K562 (cell line): ENCODE data around the gene VPS37D. TPM values are rescaled to one million over a fixed set of nuclear protein-coding genes. Genes with fewer than 3 reads are reported as not detected.

ENCODE experiments used
- ATAC-seq: fragments of 200-7000 bp; cut with Tn5 transposase; 3 replicates; pipeline ENCODE4 v1.9.1; 2020; ENCODE audit warnings: moderate library complexity
- BruUV-seq: library from RNA; stranded (reverse); fragments of 400-500 nt; replicated peaks from 2 replicates; lab custom pipeline; 2021; lab: Mats Ljungman, UMichigan
- CTCF ChIA-PET: fragments of 300-600 bp; formaldehyde crosslinking; extraction: SDS; loops from one replicate; lab custom pipeline; 2021; ENCODE audit warnings: low intra/inter-chr PET ratio; lab: Yijun Ruan, JAX
- POLR2A ChIA-PET: fragments of 300-600, 350-650 bp; sonication (Branson Sonifier 250); formaldehyde crosslinking; extraction: SDS; loops from one replicate; lab custom pipeline; 2021; ENCODE audit warnings: antibody characterized with exemption, inconsistent platforms; lab: Yijun Ruan, JAX
- DNase-seq, 4 experiments: peaks; one replicate each; pipeline versions ENCODE4 v3.0.0 to v3.0.0-alpha.2; 2011 to 2018; ENCODE audit warnings: low spot score in 3 of 4, mixed read lengths in 3 of 4; ENCODE audit errors: extremely low read depth in 1 of 4
- FAIRE-seq: peaks from 2 replicates; lab custom pipeline; 2011; peaks lifted over from hg19 to GRCh38; lab: Jason Lieb, UNC
- H2AFZ ChIP-seq: 2 replicates; pipeline ENCODE4 v1.6.0; 2011; ENCODE audit warnings: low read depth, low read length, control low read depth, inconsistent platforms
- H3K27ac ChIP-seq: fragments of 200-600 bp; 3 replicates; pipeline ENCODE4 v1.8.0; 2011; ENCODE audit warnings: low read depth, mild to moderate bottlenecking, control low read depth, inconsistent platforms, low read length, moderate library complexity, mixed read lengths; ENCODE audit errors: extremely low read depth
- H3K27me3 ChIP-seq, 2 experiments: fragments of 300-600 bp in 1 of 2; 2 replicates in 1 of 2; 3 replicates in 1 of 2; pipeline versions ENCODE4 v1.6.0 to v1.8.0; 2011; ENCODE audit warnings: inconsistent platforms in 2 of 2, low read length in 2 of 2, mild to moderate bottlenecking in 1 of 2, mixed read lengths in 1 of 2, moderate library complexity in 1 of 2; ENCODE audit not compliant: control insufficient read depth in 2 of 2, insufficient read depth in 2 of 2
- H3K36me3 ChIP-seq: fragments of 300-600 bp; 3 replicates; pipeline ENCODE4 v1.8.0; 2011; ENCODE audit warnings: mild to moderate bottlenecking, low read length, inconsistent platforms; ENCODE audit not compliant: control insufficient read depth, insufficient read depth
- H3K4me1 ChIP-seq, 2 experiments: fragments of 200-600 bp in 1 of 2; replicated peaks in 1 of 2; 2 replicates in 1 of 2; 3 replicates in 1 of 2; pipeline versions ENCODE4 v1.5.1 to v1.8.0; 2011; ENCODE audit warnings: inconsistent platforms in 2 of 2, low read length in 2 of 2, mild to moderate bottlenecking in 1 of 2, mixed read lengths in 1 of 2, moderate library complexity in 1 of 2; ENCODE audit not compliant: control insufficient read depth in 2 of 2, insufficient read depth in 2 of 2
- H3K4me2 ChIP-seq: 2 replicates; pipeline ENCODE4 v1.6.1; 2011; ENCODE audit warnings: low read length, control low read depth, inconsistent platforms, mixed read lengths; ENCODE audit not compliant: insufficient read depth
- H3K4me3 ChIP-seq: fragments of 200-600 bp; sonication (generic), shearing (Covaris generic); 2 replicates; pipeline ENCODE4 v1.5.1; 2016; ENCODE audit warnings: control low read depth, inconsistent platforms
- H3K79me2 ChIP-seq: fragments of 200-600 bp; 3 replicates; pipeline ENCODE4 v1.8.0; 2011; ENCODE audit warnings: low read length, inconsistent platforms; ENCODE audit not compliant: control insufficient read depth, insufficient read depth
- H3K9ac ChIP-seq, 2 experiments: 2 replicates each; pipeline versions ENCODE4 v1.6.0 to v1.6.1; 2011; ENCODE audit warnings: low read depth in 2 of 2, low read length in 2 of 2, control low read depth in 1 of 2, inconsistent platforms in 1 of 2, mild to moderate bottlenecking in 1 of 2, mixed read lengths in 1 of 2; ENCODE audit not compliant: insufficient read depth in 1 of 2
- H3K9me1 ChIP-seq: one replicate; pipeline ENCODE4 v1.6.0; 2011; ENCODE audit warnings: inconsistent platforms, mild to moderate bottlenecking, low read length, moderate library complexity; ENCODE audit not compliant: control insufficient read depth, insufficient read depth
- H3K9me3 ChIP-seq: replicated peaks from 2 replicates; pipeline ENCODE4 v1.5.1; 2011; ENCODE audit warnings: low read depth, low read length, inconsistent platforms; ENCODE audit not compliant: control insufficient read depth, insufficient read depth
- H4K20me1 ChIP-seq: replicated peaks from 2 replicates; pipeline ENCODE4 v1.6.1; 2011; ENCODE audit warnings: low read length, inconsistent platforms, mixed read lengths; ENCODE audit not compliant: control insufficient read depth, insufficient read depth
- ASH1L ChIP-seq: fragments of 450-650 bp; IDR thresholded peaks from 2 replicates; pipeline ENCODE4 v1.6.1; 2018; ENCODE audit warnings: borderline replicate concordance, mild to moderate bottlenecking, low read depth; ENCODE audit not compliant: partially characterized antibody
- CHD2 ChIP-seq: IDR thresholded peaks from 2 replicates; pipeline ENCODE4 v1.6.1; 2011; ENCODE audit warnings: low read depth, low read length
- E4F1 ChIP-seq: fragments of 250-450 bp; sonication (Bioruptor Pico); IDR thresholded peaks from 2 replicates; pipeline ENCODE4 v1.5.0; 2021; ENCODE audit warnings: mild to moderate bottlenecking, borderline replicate concordance
- MAZ ChIP-seq, 2 experiments: fragments of 450-650 bp in 1 of 2; sonication (generic) in 1 of 2; formaldehyde crosslinking; IDR thresholded peaks in 1 of 2; conservative IDR thresholded peaks in 1 of 2; 2 replicates each; pipeline versions ENCODE4 v1.4.0 to v1.5.0; 2020; ENCODE audit warnings: mild to moderate bottlenecking in 1 of 2, missing genetic modification reagents in 1 of 2
- POLR2AphosphoS5 ChIP-seq: IDR thresholded peaks from 2 replicates; pipeline ENCODE4 v1.6.1; 2011; ENCODE audit warnings: mild to moderate bottlenecking, low read depth, low read length, moderate library complexity; ENCODE audit not compliant: control insufficient read depth, insufficient read depth
- PREB ChIP-seq: sonication (generic); formaldehyde crosslinking; IDR thresholded peaks from 2 replicates; pipeline ENCODE4 v1.8.1; 2023; ENCODE audit warnings: mild to moderate bottlenecking, missing genetic modification reagents
- RFX1 ChIP-seq: fragments of 450-650 bp; IDR thresholded peaks from 2 replicates; pipeline ENCODE4 v1.6.1; 2016; ENCODE audit warnings: mild to moderate bottlenecking, moderate library complexity
- SMAD3 ChIP-seq: fragments of 450-650 bp; formaldehyde crosslinking; conservative IDR thresholded peaks from 2 replicates; pipeline ENCODE4 v1.4.0; 2020; ENCODE audit warnings: mild to moderate bottlenecking
- XRCC5 ChIP-seq: fragments of 200-400 bp; formaldehyde crosslinking; IDR thresholded peaks from 2 replicates; pipeline ENCODE4 v1.6.1; 2017; ENCODE audit warnings: low read depth, mild to moderate bottlenecking, low read length
- WGBS: fragments of 100-300 bp; shearing (Covaris generic); methylation state at CpG from one replicate; pipeline ENCODE4 v1.1.6; 2016; ENCODE audit warnings: low coverage, mixed read lengths; ENCODE audit not compliant: insufficient coverage; ENCODE audit errors: missing lambda C conversion rate; 5-methylcytosine and 5-hydroxymethylcytosine counted together
- in situ Hi-C: fragments of 300-500 bp; cut with MboI; formaldehyde crosslinking; loops from 4 replicates; pipeline ENCODE4 v1.15.0; 2018; ENCODE audit warnings: inconsistent platforms, mixed read lengths
- intact Hi-C: fragments of 100-400 bp; cut with micrococcal nuclease; formaldehyde crosslinking; loops from 2 replicates; pipeline ENCODE4 v1.14.2; 2022
- polyA plus RNA-seq, 8 experiments: library from polyadenylated mRNA; depleted of rRNA in 4 of 8; stranded (reverse) in 5 of 8; unstranded in 3 of 8; fragments of >200 nt; fragmentation: Nextera tagmentation in 2 of 8; fragmentation: Illumina TruSeq in 1 of 8; extraction: Ambion mirVana in 2 of 8; extraction: Trizol in 1 of 8; gene quantifications; 2 replicates each; pipeline versions ENCODE4 v1.2.1 to v1.2.3, GENCODE V29; 2011 to 2014; ENCODE audit warnings: inconsistent platforms in 1 of 8, missing spikeins in 1 of 8
- total RNA-seq, 7 experiments: library from RNA; depleted of rRNA in 6 of 7; stranded (reverse); fragments of >200 nt in 6 of 7; fragmentation: Illumina TruSeq in 2 of 7; extraction: Trizol in 2 of 7; gene quantifications; 2 replicates each; pipeline versions ENCODE4 v1.2.1 to v1.2.3, GENCODE V29; 2011 to 2021; ENCODE audit warnings: low replicate concordance in 1 of 7
- TF ChIP-seq, protein P1 (sequence below): sonication (generic); formaldehyde crosslinking; IDR thresholded peaks from 2 replicates; pipeline ENCODE4 v1.8.0; 2023; ENCODE audit warnings: mild to moderate bottlenecking, missing genetic modification reagents
- TF ChIP-seq, protein P2 (sequence below): fragments of 250-450 bp; sonication (Bioruptor Pico); IDR thresholded peaks from 2 replicates; pipeline ENCODE4 v1.5.0; 2020; ENCODE audit warnings: mild to moderate bottlenecking, borderline replicate concordance

Gene VPS37D
- total and polyA plus RNA-seq, 9 of the 15 experiments (the other 6 are each of a cell fraction or from before 2014, with no cell fraction given) = 0.25 to 2.3 (median 1.0) TPM; not detected in 3

- FAIRE-seq (no peak), DNase-seq (no peak), ATAC-seq (no peak)
- peaks cover 63% of the 10 kb centered on the region; the same call in 2 of the 3 replicates for H3K36me3 ChIP-seq
- no TSS peak for BruUV-seq
- H3K4me1 ChIP-seq = peaks cover 9 to 51% of the 10 kb centered on the region in 2 experiments; a peak in 4 of 5 replicates
- no peaks in the 10 kb centered on the region for H3K9me3 ChIP-seq
- H3K4me3 ChIP-seq = no peak overlapping the region
- intact Hi-C loops = loop anchor here (1.0 kb wide), 1 partner anchor 25 kb away; no protein-coding TSS in a partner anchor
- H3K27me3 ChIP-seq = no peaks in the 10 kb centered on the region; a peak in 1 of 5 replicates
- H3K9ac ChIP-seq = 0 out of 4 replicates have a peak overlapping the region, but pooled peaks of 1 of the 2 experiments have one; percentile 13
- H3K4me2 ChIP-seq = no peak overlapping the region
- no peak overlapping the region for H2AFZ ChIP-seq
- no peaks in the 10 kb centered on the region for H3K79me2 ChIP-seq
- H3K27ac ChIP-seq = no peak overlapping the region
- H4K20me1 ChIP-seq = peaks cover 24% of the 10 kb centered on the region
- ChIA-PET POLR2A (interaction anchor here (0.5 to 2.3 kb wide), 7 partner anchors 10 to 180 kb away, joined by 3 to 10 read pairs (median 3); partner anchors contain the start of gene VPS37D), CTCF (no interaction called here)
- no peaks in the 10 kb centered on the region for H3K9me1 ChIP-seq
- WGBS = 75% methylated on average over 14 of the region's 15 CpGs
- in situ Hi-C loops = no loop called here
- TF ChIP-seq SMAD3 (CRISPR knock-in tag) (no peak), E4F1 (CRISPR knock-in tag) (no peak), RFX1 (no peak), MAZ (CRISPR knock-in tag; conservative IDR thresholded peaks at IDR 0.05 in 1 of 2, IDR thresholded peaks at IDR 0.05 in 1 of 2) (no peak), CHD2 (0 out of 2 replicates have a peak, but pooled peaks have one; percentile 4), PREB (CRISPR knock-in tag) (no peak), XRCC5 (no peak), POLR2AphosphoS5 (peak; percentile 6; the same call in 1 of the 2 replicates), ASH1L (no peak)
- TF ChIP-seq, protein P1, sequence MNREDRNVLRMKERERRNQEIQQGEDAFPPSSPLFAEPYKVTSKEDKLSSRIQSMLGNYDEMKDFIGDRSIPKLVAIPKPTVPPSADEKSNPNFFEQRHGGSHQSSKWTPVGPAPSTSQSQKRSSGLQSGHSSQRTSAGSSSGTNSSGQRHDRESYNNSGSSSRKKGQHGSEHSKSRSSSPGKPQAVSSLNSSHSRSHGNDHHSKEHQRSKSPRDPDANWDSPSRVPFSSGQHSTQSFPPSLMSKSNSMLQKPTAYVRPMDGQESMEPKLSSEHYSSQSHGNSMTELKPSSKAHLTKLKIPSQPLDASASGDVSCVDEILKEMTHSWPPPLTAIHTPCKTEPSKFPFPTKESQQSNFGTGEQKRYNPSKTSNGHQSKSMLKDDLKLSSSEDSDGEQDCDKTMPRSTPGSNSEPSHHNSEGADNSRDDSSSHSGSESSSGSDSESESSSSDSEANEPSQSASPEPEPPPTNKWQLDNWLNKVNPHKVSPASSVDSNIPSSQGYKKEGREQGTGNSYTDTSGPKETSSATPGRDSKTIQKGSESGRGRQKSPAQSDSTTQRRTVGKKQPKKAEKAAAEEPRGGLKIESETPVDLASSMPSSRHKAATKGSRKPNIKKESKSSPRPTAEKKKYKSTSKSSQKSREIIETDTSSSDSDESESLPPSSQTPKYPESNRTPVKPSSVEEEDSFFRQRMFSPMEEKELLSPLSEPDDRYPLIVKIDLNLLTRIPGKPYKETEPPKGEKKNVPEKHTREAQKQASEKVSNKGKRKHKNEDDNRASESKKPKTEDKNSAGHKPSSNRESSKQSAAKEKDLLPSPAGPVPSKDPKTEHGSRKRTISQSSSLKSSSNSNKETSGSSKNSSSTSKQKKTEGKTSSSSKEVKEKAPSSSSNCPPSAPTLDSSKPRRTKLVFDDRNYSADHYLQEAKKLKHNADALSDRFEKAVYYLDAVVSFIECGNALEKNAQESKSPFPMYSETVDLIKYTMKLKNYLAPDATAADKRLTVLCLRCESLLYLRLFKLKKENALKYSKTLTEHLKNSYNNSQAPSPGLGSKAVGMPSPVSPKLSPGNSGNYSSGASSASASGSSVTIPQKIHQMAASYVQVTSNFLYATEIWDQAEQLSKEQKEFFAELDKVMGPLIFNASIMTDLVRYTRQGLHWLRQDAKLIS (CRISPR knock-in tag) = no peak
- TF ChIP-seq, protein P2, sequence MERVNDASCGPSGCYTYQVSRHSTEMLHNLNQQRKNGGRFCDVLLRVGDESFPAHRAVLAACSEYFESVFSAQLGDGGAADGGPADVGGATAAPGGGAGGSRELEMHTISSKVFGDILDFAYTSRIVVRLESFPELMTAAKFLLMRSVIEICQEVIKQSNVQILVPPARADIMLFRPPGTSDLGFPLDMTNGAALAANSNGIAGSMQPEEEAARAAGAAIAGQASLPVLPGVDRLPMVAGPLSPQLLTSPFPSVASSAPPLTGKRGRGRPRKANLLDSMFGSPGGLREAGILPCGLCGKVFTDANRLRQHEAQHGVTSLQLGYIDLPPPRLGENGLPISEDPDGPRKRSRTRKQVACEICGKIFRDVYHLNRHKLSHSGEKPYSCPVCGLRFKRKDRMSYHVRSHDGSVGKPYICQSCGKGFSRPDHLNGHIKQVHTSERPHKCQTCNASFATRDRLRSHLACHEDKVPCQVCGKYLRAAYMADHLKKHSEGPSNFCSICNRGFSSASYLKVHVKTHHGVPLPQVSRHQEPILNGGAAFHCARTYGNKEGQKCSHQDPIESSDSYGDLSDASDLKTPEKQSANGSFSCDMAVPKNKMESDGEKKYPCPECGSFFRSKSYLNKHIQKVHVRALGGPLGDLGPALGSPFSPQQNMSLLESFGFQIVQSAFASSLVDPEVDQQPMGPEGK (CRISPR knock-in tag) = no peak
These were observed 33.0 kb downstream of the VPS37D start for GRCh38 chr7:73700581-73701134.
